Right atrium auricular region (tissue), 2 donors: Measurements from ENCODE around the gene HMSD. TPM values are rescaled to one million over a fixed set of nuclear protein-coding genes. Genes with fewer than 3 reads are reported as not detected.
"Not testable (repeated sequence)": the region's sequence is repeated elsewhere in the genome, so short reads cannot be mapped to it uniquely, and the experiment has no call there.

Experiments
- DNase-seq: peaks from one replicate; pipeline ENCODE4 v3.0.0-alpha.2; 2019; ENCODE audit warnings: low spot score
- H3K27ac ChIP-seq, 2 donors: fragments of 200-600 bp; sonication (generic); 1 replicate in 1 of 2; 2 replicates in 1 of 2; pipeline ENCODE4 v1.5.1; 2016 to 2019
- H3K27me3 ChIP-seq, 2 donors: fragments of 200-600 bp; sonication (generic); one replicate each; pipeline versions ENCODE4 v1.5.1 to v1.6.0; 2017 to 2019
- H3K36me3 ChIP-seq: fragments of 200-600 bp; sonication (generic); one replicate; pipeline ENCODE4 v1.5.1; 2016
- H3K4me1 ChIP-seq, 2 donors: fragments of 200-600 bp; sonication (generic); one replicate each; pipeline versions ENCODE4 v1.5.1 to v1.6.0; 2017 to 2019
- H3K4me3 ChIP-seq, 2 donors: fragments of 200-600 bp; sonication (generic); 1 replicate in 1 of 2; 2 replicates in 1 of 2; pipeline ENCODE4 v1.5.1; 2017 to 2019; ENCODE audit warnings: mild to moderate bottlenecking in 1 of 2, moderate library complexity in 1 of 2
- H3K9me3 ChIP-seq, 2 donors: fragments of 200-600 bp; sonication (generic); one replicate each; pipeline ENCODE4 v1.5.1; 2019
- CTCF ChIP-seq, 2 donors: fragments of 200-600 bp; sonication (generic); IDR thresholded peaks; one replicate each; pipeline ENCODE4 v1.5.1; 2019; ENCODE audit warnings: antibody characterized with exemption in 2 of 2
- total RNA-seq, 2 donors: library from RNA; depleted of rRNA; stranded (reverse); fragments of >200 nt; gene quantifications; one replicate each; pipeline ENCODE4 v1.1.0, GENCODE V29; 2016

The HMSD gene
- total RNA-seq, 2 donors from 2014 or later: 0.48 TPM; not detected in 1

- no peak overlapping the region for H3K4me3 ChIP-seq
- H3K4me1 ChIP-seq: no peaks in the 10 kb centered on the region
- no peak for TF ChIP-seq CTCF (IDR thresholded peaks at IDR 0.05)
- no peak for DNase-seq
- H3K36me3 ChIP-seq: no peaks in the 10 kb centered on the region
- H3K27ac ChIP-seq: no peak overlapping the region
- no peaks in the 10 kb centered on the region for H3K27me3 ChIP-seq
- H3K9me3 ChIP-seq: no peaks in the 10 kb centered on the region
Observed at GRCh38 chr18:63928331-63928730, 20.8 kb upstream of the HMSD start.

GRCh38 chr18:63929369-63929768, 19.7 kb upstream of the HMSD start:
- not testable (repeated sequence) for H3K36me3 ChIP-seq, DNase-seq, H3K27ac ChIP-seq, H3K4me3 ChIP-seq, H3K4me1 ChIP-seq, H3K27me3 ChIP-seq, H3K9me3 ChIP-seq

GRCh38 chr18:63930773-63931354, 18.2 kb upstream of the HMSD start:
- H3K9me3 ChIP-seq: no peaks in the 10 kb centered on the region
- peaks cover 0 to 2% of the 10 kb centered on the region in 2 donors for H3K4me1 ChIP-seq
- TF ChIP-seq CTCF (IDR thresholded peaks at IDR 0.05): no peak
- no peaks in the 10 kb centered on the region for H3K36me3 ChIP-seq
- no peak for DNase-seq
- no peak overlapping the region for H3K4me3 ChIP-seq
- H3K27ac ChIP-seq: no peak overlapping the region
- H3K27me3 ChIP-seq: no peaks in the 10 kb centered on the region

GRCh38 chr18:63936156-63936931, 12.8 kb upstream of the HMSD start:
- peak overlapping the region; percentile 37 to 50 for H3K4me3 ChIP-seq
- no peak overlapping the region for H3K27ac ChIP-seq
- H3K27me3 ChIP-seq: peaks cover 0 to 7% of the 10 kb centered on the region in 2 donors
- peak; percentile 64 to 81 for TF ChIP-seq CTCF (IDR thresholded peaks at IDR 0.05)
- H3K4me1 ChIP-seq: peaks cover 0 to 14% of the 10 kb centered on the region in 2 donors
- DNase-seq: peak; percentile 91
- H3K9me3 ChIP-seq: no peaks in the 10 kb centered on the region
- no peaks in the 10 kb centered on the region for H3K36me3 ChIP-seq

- no peak overlapping the region for H3K27ac ChIP-seq
- peaks cover 0 to 7% of the 10 kb centered on the region in 2 donors for H3K27me3 ChIP-seq
Observed at GRCh38 chr18:63936932-63937393, 12.1 kb upstream of the HMSD start.

More at GRCh38 chr18:63936932-63937393, 12.1 kb upstream of the HMSD start:
- no peak for DNase-seq
- TF ChIP-seq CTCF (IDR thresholded peaks at IDR 0.05): no peak
- Histone ChIP-seq H3K4me1 (peaks cover 0 to 14% of the 10 kb centered on the region in 2 donors), H3K9me3 (no peaks in the 10 kb centered on the region), H3K4me3 (peak overlapping the region; percentile 37 to 50), H3K36me3 (no peaks in the 10 kb centered on the region)
